HAP-1 (cell line): ENCODE measurements around the gene CLTCL1.
"Not testable (repeated sequence)": the region's sequence is repeated elsewhere in the genome, so short reads cannot be mapped to it uniquely, and the experiment has no call there.

Source experiments
- DNase-seq, 2 experiments: peaks; one replicate each; pipeline ENCODE4 v3.0.0-alpha.2; 2016 to 2020; ENCODE audit warnings: low spot score in 2 of 2
- H3K27me3 ChIP-seq: fragments of 250-450 bp; sonication (Bioruptor Pico); 2 replicates; pipeline ENCODE4 v1.5.1; 2020; ENCODE audit warnings: low read depth, mild to moderate bottlenecking, moderate library complexity
- H3K36me3 ChIP-seq: fragments of 250-450 bp; sonication (Bioruptor Pico); replicated peaks from 2 replicates; pipeline ENCODE4 v1.5.1; 2020; ENCODE audit warnings: mild to moderate bottlenecking
- H3K4me1 ChIP-seq: fragments of 250-450 bp; sonication (Bioruptor Pico); 2 replicates; pipeline ENCODE4 v1.5.1; 2020; ENCODE audit warnings: mild to moderate bottlenecking
- H3K4me3 ChIP-seq: fragments of 250-450 bp; sonication (Bioruptor Pico); 2 replicates; pipeline ENCODE4 v1.5.1; 2020; ENCODE audit warnings: mild to moderate bottlenecking, moderate library complexity
- H3K9me3 ChIP-seq: fragments of 250-450 bp; sonication (Bioruptor Pico); 2 replicates; pipeline ENCODE4 v1.5.1; 2020; ENCODE audit warnings: mild to moderate bottlenecking, moderate library complexity
- in situ Hi-C: fragments of 300-500 bp; cut with MboI; formaldehyde crosslinking; loops from 3 replicates; pipeline ENCODE4 v1.14.3; 2020; ENCODE audit warnings: low sequenced_read_pairs, inconsistent platforms, mixed read lengths

Gene CLTCL1

DNA sequence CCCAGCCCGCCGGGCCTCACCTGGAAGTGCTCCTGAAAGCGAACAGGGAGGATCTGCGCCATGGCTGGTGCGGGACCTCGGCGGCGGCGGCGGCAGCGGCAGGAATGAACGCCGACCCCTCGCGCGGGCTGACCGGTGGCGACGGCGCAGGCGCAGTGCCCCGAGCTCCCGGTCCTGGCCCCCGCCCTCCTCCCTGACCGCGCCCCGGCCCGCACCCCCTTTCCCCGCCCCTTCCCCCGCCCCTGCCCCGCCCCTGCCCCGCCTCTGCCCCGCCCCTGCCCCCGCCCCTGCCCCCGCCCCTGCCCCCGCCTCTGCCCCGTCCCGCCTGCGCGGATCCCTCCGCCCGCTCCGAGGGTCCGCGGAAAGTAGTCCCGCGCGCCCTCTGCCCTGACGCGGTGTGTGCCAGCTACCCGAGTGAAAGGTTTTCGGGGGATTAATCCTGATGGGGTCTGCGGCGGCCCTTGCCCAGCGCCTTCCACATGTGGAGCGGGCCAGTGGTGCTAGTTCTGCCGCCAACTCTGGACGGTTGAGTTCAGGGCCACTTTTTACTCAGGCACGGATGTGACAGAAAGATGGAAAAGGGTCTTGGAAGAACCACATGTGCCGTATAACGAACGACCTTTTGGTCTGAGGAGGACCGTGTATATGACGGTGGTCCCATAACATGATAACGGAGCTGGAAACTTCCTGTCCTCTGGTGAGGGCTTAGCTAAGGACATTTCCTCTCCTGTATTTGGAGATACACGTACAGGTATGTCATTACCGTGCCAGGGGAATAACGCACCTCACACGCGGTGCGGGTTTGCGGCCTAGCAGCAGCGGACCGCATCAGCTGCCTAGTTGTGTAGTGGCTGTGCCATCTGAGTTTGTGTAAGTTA is at the start of gene CLTCL1:
Gene CLTCL1 (minus strand): TSS at position 140 of the 878 bp plus-strand sequence. CDS start 78 bp downstream, at position 62.
- Histone ChIP-seq H3K4me3 (peak within 1 kb of the TSS; percentile 54), H3K36me3 (no peaks in the 10 kb centered on the region), H3K9me3 (no peaks in the 10 kb centered on the region), H3K4me1 (peaks cover 20% of the 10 kb centered on the region), H3K27me3 (no peaks in the 10 kb centered on the region)
- in situ Hi-C loops, result no loop called here
- peak; percentile 79 to 91 for DNase-seq

DNA sequence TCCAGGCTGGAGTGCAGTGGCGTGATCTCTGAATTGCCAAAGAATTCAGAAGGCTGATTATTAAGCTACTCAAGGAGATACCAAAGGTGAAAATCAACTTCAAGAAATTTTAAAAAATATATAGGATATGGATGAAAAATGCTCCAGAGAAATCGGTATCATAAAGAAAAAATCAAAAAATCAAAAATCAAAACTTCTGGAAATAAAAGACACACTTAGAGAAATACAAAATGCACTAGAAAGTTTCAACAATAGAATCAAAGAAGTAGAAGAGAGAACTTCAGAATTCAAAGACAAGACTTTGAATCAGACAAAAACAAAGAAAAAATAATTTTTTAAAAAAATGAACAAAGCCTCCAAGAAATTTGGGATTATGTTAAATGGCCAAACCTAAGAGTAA is 45.6 kb upstream of the CLTCL1 start:
- H3K4me1 ChIP-seq, result peaks cover 2% of the 10 kb centered on the region; the same call in 1 of the 2 replicates
- no peak overlapping the region for H3K4me3 ChIP-seq
- no peaks in the 10 kb centered on the region for H3K9me3 ChIP-seq
- H3K36me3 ChIP-seq, result peaks cover 45% of the 10 kb centered on the region
- in situ Hi-C loops, result no loop called here
- DNase-seq, result no peak
- no peaks in the 10 kb centered on the region for H3K27me3 ChIP-seq

DNA sequence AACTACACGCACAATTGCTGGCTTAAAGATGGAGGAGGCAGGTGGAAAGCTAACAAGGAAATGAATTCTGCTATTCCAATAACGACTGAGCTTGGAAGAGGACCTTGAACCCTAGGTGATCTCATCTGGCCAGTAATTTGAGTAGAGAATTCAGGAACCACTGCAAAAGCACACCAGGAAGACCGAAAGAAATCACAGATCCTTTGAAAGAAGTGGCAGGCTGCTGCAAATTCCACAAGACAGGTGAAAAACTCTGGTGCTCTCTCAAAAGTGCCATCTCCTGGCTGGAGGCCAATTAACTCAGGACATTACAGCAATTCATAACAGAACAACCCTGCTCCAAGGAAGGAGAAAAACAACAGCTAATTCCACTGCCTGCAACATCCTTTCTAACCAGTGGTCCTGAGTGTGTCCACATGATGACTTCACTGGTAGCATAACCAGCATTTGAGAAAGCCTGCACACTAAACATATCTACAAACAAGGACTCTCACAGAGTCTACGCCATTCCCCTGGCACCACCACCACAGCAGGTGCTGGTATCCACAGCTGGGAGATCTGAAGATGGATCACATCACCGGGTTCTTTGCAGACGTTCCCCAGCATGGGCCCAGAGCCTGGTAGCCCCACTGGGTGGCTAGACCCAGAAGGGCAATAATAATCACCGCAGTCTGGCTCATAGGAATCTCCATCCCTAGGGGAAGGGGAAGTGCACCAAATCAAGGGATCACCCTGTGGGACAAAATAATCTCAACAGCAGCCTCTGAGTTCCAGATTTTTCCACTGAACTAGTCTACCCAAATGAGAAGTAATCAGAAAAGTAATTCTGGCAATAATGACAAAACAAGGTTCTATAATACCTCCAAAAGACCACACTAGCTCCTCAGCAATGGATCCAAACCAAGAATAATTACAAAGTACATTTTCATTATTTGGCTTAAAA is 44.9 kb upstream of the CLTCL1 start:
- Histone ChIP-seq H3K36me3 (peaks cover 45% of the 10 kb centered on the region), H3K4me1 (no peaks in the 10 kb centered on the region), H3K9me3 (no peaks in the 10 kb centered on the region), H3K4me3 (no peak overlapping the region), H3K27me3 (no peaks in the 10 kb centered on the region)
- in situ Hi-C loops, result no loop called here
- no peak for DNase-seq

DNA sequence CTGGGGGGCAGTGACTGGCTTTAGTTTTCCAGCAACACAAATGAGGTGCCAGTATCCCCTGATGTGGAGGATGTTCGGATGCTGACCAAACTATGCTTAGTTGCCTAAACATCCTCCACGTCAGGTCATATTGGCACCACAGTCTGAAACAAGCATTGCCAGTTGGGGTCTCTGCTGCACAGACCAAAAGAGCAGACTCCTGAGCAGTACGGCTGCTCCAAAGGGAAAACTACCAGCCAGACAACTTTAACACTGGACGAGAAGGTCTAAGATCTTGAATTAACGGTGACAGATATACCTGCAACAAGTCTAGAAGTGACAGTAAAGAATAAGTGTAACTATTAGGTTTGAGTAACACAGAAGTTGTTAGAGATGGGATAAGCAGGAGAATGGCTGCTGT is 40.5 kb upstream of the CLTCL1 start:
- Histone ChIP-seq H3K36me3 (peaks cover 45% of the 10 kb centered on the region), H3K4me1 (no peaks in the 10 kb centered on the region), H3K27me3 (no peaks in the 10 kb centered on the region), H3K9me3 (no peaks in the 10 kb centered on the region; the same call in 1 of the 2 replicates), H3K4me3 (no peak overlapping the region)
- DNase-seq, result no peak
- in situ Hi-C loops, result no loop called here

DNA sequence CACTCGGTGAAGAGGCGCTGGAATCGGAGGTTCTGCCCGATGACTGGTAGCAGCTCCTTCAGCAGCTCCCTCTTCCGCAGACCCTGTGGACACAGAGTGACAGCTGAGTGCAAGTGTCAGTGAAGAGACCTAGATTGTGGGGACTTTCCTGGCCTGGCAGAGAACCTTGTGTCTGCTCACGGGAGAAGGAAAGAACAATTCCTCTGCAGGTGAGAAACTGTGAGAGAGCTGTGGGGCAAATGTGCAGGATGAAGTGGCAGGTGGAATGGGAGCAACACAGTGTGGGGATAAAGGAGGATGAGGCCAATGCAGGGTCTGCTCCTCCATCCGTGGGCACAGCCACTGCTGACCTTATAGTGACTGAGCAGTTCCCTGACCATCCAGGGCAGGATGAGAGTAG is 40.0 kb upstream of the CLTCL1 start:
- Histone ChIP-seq H3K27me3 (no peaks in the 10 kb centered on the region), H3K4me1 (no peaks in the 10 kb centered on the region), H3K9me3 (no peaks in the 10 kb centered on the region; the same call in 1 of the 2 replicates), H3K4me3 (no peak overlapping the region), H3K36me3 (peaks cover 40% of the 10 kb centered on the region)
- in situ Hi-C loops, result no loop called here
- no peak for DNase-seq

DNA sequence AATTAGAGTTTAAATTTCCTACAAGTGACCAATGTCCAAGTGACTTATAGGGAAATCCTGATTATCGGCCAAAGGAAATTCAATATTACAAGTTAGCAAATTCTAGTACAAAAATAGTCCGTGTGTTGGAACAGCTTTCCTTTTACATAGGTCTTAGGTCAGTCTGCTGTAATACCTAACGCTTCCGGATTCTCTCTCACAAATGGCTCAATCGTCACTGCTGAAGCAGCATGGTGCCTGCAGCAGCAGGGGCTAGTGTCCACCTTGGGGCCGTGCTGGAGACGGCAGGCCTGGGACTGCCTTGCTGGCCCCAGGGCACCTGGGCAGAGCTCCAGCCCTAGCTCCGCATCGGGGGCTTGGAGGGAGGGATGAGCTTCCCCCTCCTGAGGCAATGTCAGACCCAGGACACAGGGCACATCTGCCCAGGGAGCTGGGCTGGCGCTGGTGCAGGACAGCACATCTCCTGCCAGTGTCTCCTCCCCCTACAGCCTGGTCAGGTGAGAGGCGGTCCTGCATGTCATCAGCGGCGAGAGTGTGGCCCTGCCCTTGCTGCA is 39.4 kb upstream of the CLTCL1 start:
- no peaks in the 10 kb centered on the region; the same call in 1 of the 2 replicates for H3K9me3 ChIP-seq
- DNase-seq, result no peak
- peaks cover 35% of the 10 kb centered on the region for H3K36me3 ChIP-seq
- H3K27me3 ChIP-seq, result no peaks in the 10 kb centered on the region
- no peak overlapping the region for H3K4me3 ChIP-seq
- H3K4me1 ChIP-seq, result no peaks in the 10 kb centered on the region
- in situ Hi-C loops, result no loop called here

DNA sequence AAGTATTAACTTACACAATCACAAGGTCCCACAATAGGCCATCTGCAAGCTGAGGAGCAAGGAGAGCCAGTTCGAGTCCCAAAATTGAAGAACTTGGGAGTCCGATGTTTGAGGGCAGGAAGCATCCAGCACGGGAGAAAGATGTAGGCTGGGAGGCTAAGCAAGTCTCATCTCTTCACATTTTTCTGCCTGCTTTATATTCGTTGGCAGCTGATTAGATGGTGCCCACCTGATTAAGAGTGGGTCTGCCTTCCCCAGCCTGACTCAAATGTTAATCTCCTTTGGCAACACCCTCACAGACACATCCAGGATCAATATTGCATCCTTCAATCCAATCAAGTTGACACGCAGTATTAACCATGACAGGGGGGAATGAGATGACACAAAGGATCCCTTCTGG is 38.7 kb upstream of the CLTCL1 start:
- in situ Hi-C loops, H3K4me3 ChIP-seq, H3K27me3 ChIP-seq, H3K9me3 ChIP-seq, DNase-seq, H3K4me1 ChIP-seq: not testable (repeated sequence)
- peaks cover 30% of the 10 kb centered on the region for H3K36me3 ChIP-seq

DNA sequence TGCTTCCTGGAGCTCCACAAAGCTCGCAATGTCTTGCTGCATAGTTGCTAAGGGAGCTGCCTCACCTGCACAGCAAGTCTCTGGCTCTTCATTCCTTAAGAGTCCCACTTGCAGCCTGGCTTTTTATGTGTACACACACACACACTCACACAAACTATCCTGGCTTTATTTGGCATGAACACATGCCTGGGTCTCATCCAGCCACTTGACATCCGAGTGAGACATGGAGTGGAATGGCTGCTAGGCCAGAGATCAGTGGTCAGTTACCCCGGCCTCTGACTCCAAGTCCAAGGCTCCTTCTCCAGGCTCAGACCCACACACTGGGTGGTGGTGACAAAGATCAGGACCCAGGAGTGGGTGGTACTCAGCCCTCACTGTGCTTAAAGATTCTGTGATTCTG is 37.9 kb upstream of the CLTCL1 start:
- Histone ChIP-seq H3K27me3 (no peaks in the 10 kb centered on the region), H3K9me3 (no peaks in the 10 kb centered on the region; the same call in 1 of the 2 replicates), H3K36me3 (peaks cover 30% of the 10 kb centered on the region), H3K4me1 (no peaks in the 10 kb centered on the region), H3K4me3 (no peak overlapping the region)
- no peak for DNase-seq
- in situ Hi-C loops, result no loop called here

DNA sequence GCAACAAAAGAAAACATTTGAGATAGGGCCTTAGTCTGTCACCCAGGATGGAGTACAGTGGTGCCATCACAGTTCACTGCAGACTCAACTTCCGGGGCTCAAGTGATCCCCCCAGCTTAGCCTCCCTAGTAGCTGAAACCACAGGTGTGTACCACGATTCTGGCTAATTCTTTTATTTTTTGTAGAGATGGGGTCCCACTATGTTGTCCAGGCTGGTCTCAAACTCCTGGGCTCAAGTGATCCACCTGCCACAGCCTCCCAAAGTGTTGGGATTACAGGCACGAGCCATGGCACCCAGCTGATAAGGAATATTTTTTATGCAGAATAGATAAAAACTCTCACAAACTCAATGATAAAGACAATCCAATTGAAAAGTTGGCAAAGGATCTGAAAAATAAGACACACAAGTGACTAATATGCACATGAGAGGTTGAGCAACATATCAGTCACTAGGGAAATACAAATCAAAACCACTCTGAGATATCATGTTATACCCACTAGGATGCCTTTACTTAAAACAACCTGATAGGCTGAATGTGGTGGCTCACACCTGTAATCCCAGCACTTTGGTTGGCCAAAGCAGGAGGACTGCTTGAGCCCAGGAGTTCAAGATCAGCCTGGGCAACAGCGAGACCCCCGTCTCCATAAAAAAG is 33.9 kb upstream of the CLTCL1 start:
- no peaks in the 10 kb centered on the region; the same call in 1 of the 2 replicates for H3K9me3 ChIP-seq
- DNase-seq, result no peak

DNA sequence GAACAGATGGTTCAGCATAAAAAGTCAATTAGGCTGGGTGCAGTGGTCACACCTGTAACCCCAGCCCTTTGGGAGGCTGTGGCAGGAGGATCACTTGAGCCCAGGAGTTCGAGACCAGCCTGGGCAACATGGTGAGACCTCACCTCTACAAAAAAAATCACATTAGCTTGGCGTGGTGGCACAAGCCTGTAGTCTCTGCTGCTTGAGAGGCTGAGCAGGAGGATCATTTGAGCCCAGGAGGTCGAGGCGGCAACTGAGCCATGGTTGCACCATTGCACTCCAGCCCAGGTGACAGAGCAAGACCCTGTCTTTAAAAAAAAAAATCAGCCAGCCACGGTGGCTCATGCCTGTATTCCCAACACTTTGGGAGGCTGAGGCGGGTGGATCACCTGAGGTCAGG is 31.9 kb upstream of the CLTCL1 start:
- H3K27me3 ChIP-seq, H3K36me3 ChIP-seq, H3K4me1 ChIP-seq, H3K4me3 ChIP-seq, H3K9me3 ChIP-seq, in situ Hi-C loops, DNase-seq: not testable (repeated sequence)

More for the DNA sequence above, 33.9 kb upstream of the CLTCL1 start:
- H3K36me3 ChIP-seq, result peaks cover 12% of the 10 kb centered on the region
- no peaks in the 10 kb centered on the region for H3K27me3 ChIP-seq
- H3K4me3 ChIP-seq, result no peak overlapping the region
- H3K4me1 ChIP-seq, result no peaks in the 10 kb centered on the region
- in situ Hi-C loops, result no loop called here

DNA sequence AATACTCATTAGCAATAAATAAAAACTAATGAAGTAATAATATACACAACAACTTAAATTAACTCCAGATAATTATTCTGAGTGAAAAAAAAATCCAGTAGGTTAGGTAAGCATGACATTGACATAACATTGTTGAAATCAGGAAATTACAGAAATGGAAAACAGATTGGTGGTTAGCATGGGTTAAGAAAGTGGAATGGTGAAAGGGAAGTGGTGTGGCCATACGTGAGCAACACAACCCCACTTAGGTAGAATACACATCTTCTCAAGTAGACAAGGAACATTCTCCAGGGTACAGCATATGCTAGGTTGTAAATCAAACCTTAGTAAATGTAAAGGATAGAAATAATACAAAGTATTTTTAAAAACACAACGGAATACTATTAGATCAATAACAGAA is 30.2 kb upstream of the CLTCL1 start:
- in situ Hi-C loops, result no loop called here
- no peak for DNase-seq
- peaks cover 19% of the 10 kb centered on the region for H3K9me3 ChIP-seq

DNA sequence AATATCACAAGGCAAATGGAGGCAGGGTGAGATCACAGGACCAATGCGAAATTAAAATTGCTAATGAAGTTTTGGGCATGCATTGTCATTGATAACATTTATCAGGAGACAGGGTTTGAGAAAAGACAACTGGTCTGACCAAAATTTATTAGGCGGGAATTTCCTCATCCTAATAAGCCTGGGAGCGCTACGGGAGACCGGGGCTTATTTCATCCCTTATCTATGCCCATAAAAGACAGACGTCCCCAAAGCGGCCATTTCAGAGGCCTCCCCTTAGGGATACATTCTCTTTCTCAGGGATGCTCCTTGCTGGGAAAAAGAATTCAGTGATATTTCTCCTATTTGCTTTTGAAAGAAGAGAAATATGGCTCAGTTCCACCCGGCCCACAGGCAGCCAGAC is 28.6 kb upstream of the CLTCL1 start:
- DNase-seq, H3K4me3 ChIP-seq, in situ Hi-C loops, H3K36me3 ChIP-seq, H3K4me1 ChIP-seq, H3K27me3 ChIP-seq: not testable (repeated sequence)
- H3K9me3 ChIP-seq, result peaks cover 22% of the 10 kb centered on the region

More for the DNA sequence above, 30.2 kb upstream of the CLTCL1 start:
- H3K36me3 ChIP-seq, result no peaks in the 10 kb centered on the region
- H3K4me3 ChIP-seq, result no peak overlapping the region
- H3K4me1 ChIP-seq, result no peaks in the 10 kb centered on the region
- H3K27me3 ChIP-seq, result no peaks in the 10 kb centered on the region

DNA sequence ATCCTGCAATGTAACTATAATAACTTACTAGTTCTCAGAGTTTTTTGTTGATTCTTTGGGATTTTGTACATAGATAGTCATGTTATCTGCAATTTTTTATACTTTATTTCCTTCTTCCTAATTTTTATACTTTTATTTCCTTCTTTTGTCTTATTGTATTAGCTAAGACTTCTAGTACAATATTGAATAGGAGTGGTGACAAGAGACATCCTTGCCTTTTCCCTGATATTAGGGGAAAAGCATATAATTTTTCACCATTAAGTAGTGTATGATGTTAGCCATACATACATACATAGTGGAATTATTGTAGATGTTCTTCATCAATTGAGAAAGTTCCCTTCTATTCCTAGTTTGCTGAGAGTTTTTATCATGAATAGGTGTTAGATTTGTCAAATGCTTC is 27.8 kb upstream of the CLTCL1 start:
- peaks cover 22% of the 10 kb centered on the region for H3K9me3 ChIP-seq
- in situ Hi-C loops, result no loop called here
- no peaks in the 10 kb centered on the region for H3K27me3 ChIP-seq
- H3K4me1 ChIP-seq, result no peaks in the 10 kb centered on the region
- no peaks in the 10 kb centered on the region for H3K36me3 ChIP-seq
- H3K4me3 ChIP-seq, result no peak overlapping the region
- no peak for DNase-seq
